ENCODE data around the gene ACVR2B. TPM values are rescaled to one million over a fixed set of nuclear protein-coding genes. Genes with fewer than 3 reads are reported as not detected.
A peak's percentile ranks its signal among the peaks of the same experiment; 100 is the strongest.

The ACVR2B gene
- polyA plus RNA-seq, 3 donors from 2014 or later, result 0.02 to 0.39 (median 0.04) TPM

GRCh38 chr3:38511546-38511945 lies 57.9 kb downstream of the ACVR2B start:
- Mint-ChIP-seq H3K4me1 (no peaks in the 10 kb centered on the region), H3K9me3 (no peaks in the 10 kb centered on the region), H3K36me3 (peaks cover 32 to 41% (median 34%) of the 10 kb centered on the region in 3 donors), H3K27ac (no peak overlapping the region), H3K4me3 (no peak overlapping the region), H3K27me3 (ENCODE audit: low read depth in 3 of 3) (no peaks in the 10 kb centered on the region)
- DNase-seq, result no peak

GRCh38 chr3:38515367-38515766 lies 61.7 kb downstream of the ACVR2B start:
- no peak for DNase-seq
- H3K27ac Mint-ChIP-seq, result no peak overlapping the region
- H3K9me3 Mint-ChIP-seq, result no peaks in the 10 kb centered on the region
- H3K36me3 Mint-ChIP-seq, result peaks cover 23 to 27% (median 25%) of the 10 kb centered on the region in 3 donors
- H3K27me3 Mint-ChIP-seq (ENCODE audit: low read depth in 3 of 3), result no peaks in the 10 kb centered on the region
- no peak overlapping the region for H3K4me3 Mint-ChIP-seq
- peaks cover 16 to 20% of the 10 kb centered on the region in 2 donors for H3K4me1 Mint-ChIP-seq

- Mint-ChIP-seq H3K27ac (no peak overlapping the region), H3K4me3 (no peak overlapping the region), H3K4me1 (peaks cover 18 to 29% of the 10 kb centered on the region in 2 donors), H3K36me3 (peaks cover 18 to 25% (median 25%) of the 10 kb centered on the region in 3 donors), H3K9me3 (no peaks in the 10 kb centered on the region), H3K27me3 (ENCODE audit: low read depth in 3 of 3) (no peaks in the 10 kb centered on the region)
- DNase-seq, result no peak
Measured at GRCh38 chr3:38516669-38517068, 63.0 kb downstream of the ACVR2B start.

- Mint-ChIP-seq H3K36me3 (peaks cover 13 to 36% (median 17%) of the 10 kb centered on the region in 3 donors), H3K27me3 (ENCODE audit: low read depth in 3 of 3) (no peaks in the 10 kb centered on the region), H3K27ac (peak overlapping the region in 5 of 6 donors; percentile 27 to 87 (median 53)), H3K9me3 (no peaks in the 10 kb centered on the region), H3K4me3 (no peak overlapping the region), H3K4me1 (peaks cover 18 to 30% of the 10 kb centered on the region in 2 donors)
- DNase-seq, result no peak
Measured at GRCh38 chr3:38519000-38519399, 65.3 kb downstream of the ACVR2B start.

GRCh38 chr3:38519651-38520050 lies 66.0 kb downstream of the ACVR2B start:
- Mint-ChIP-seq H3K4me3 (peak overlapping the region; percentile 6 to 59 (median 47)), H3K9me3 (no peaks in the 10 kb centered on the region), H3K27me3 (ENCODE audit: low read depth in 3 of 3) (no peaks in the 10 kb centered on the region), H3K4me1 (peaks cover 18 to 30% of the 10 kb centered on the region in 2 donors), H3K27ac (peak overlapping the region; percentile 54 to 87 (median 76)), H3K36me3 (peaks cover 15 to 37% (median 18%) of the 10 kb centered on the region in 3 donors)
- DNase-seq, result peak in 2 of 3 donors; percentile 5 to 10

GRCh38 chr3:38521391-38521987 lies 67.8 kb downstream of the ACVR2B start:
- Mint-ChIP-seq H3K27ac (no peak overlapping the region), H3K4me3 (no peak overlapping the region), H3K9me3 (no peaks in the 10 kb centered on the region), H3K27me3 (ENCODE audit: low read depth in 3 of 3) (no peaks in the 10 kb centered on the region), H3K36me3 (peaks cover 15 to 49% (median 19%) of the 10 kb centered on the region in 3 donors), H3K4me1 (peaks cover 18 to 30% of the 10 kb centered on the region in 2 donors)
- peak; percentile 41 to 48 (median 46) for DNase-seq

- peaks cover 12 to 49% (median 18%) of the 10 kb centered on the region in 3 donors for H3K36me3 Mint-ChIP-seq
- peaks cover 18 to 30% of the 10 kb centered on the region in 2 donors for H3K4me1 Mint-ChIP-seq
- no peak overlapping the region for H3K27ac Mint-ChIP-seq
- DNase-seq, result no peak
- no peak overlapping the region for H3K4me3 Mint-ChIP-seq
- H3K9me3 Mint-ChIP-seq, result no peaks in the 10 kb centered on the region
- no peaks in the 10 kb centered on the region for H3K27me3 Mint-ChIP-seq (ENCODE audit: low read depth in 3 of 3)
Measured at GRCh38 chr3:38522002-38522401, 68.3 kb downstream of the ACVR2B start.

- Mint-ChIP-seq H3K9me3 (no peaks in the 10 kb centered on the region), H3K27me3 (ENCODE audit: low read depth in 3 of 3) (no peaks in the 10 kb centered on the region), H3K4me1 (peaks cover 13 to 22% of the 10 kb centered on the region in 2 donors), H3K36me3 (peaks cover 17 to 49% (median 23%) of the 10 kb centered on the region in 3 donors), H3K27ac (no peak overlapping the region), H3K4me3 (no peak overlapping the region)
- no peak for DNase-seq
Measured at GRCh38 chr3:38524141-38524739, 70.5 kb downstream of the ACVR2B start.

GRCh38 chr3:38526792-38527191 lies 73.1 kb downstream of the ACVR2B start:
- Mint-ChIP-seq H3K4me3 (no peak overlapping the region), H3K27me3 (ENCODE audit: low read depth in 3 of 3) (no peaks in the 10 kb centered on the region), H3K9me3 (no peaks in the 10 kb centered on the region), H3K36me3 (peaks cover 21 to 56% (median 23%) of the 10 kb centered on the region in 3 donors), H3K4me1 (no peaks in the 10 kb centered on the region), H3K27ac (peak overlapping the region in 1 of 6 donors; percentile 2)
- DNase-seq, result no peak

GRCh38 chr3:38528457-38528856 lies 74.8 kb downstream of the ACVR2B start:
- DNase-seq, result no peak
- Mint-ChIP-seq H3K9me3 (no peaks in the 10 kb centered on the region), H3K4me3 (no peak overlapping the region), H3K36me3 (peaks cover 21 to 43% (median 23%) of the 10 kb centered on the region in 3 donors), H3K27ac (no peak overlapping the region), H3K27me3 (ENCODE audit: low read depth in 3 of 3) (no peaks in the 10 kb centered on the region), H3K4me1 (no peaks in the 10 kb centered on the region)

- Mint-ChIP-seq H3K27me3 (ENCODE audit: low read depth in 3 of 3) (no peaks in the 10 kb centered on the region), H3K36me3 (peaks cover 6 to 22% (median 17%) of the 10 kb centered on the region in 3 donors), H3K4me1 (no peaks in the 10 kb centered on the region), H3K4me3 (no peak overlapping the region), H3K9me3 (no peaks in the 10 kb centered on the region), H3K27ac (no peak overlapping the region)
- DNase-seq, result no peak
Measured at GRCh38 chr3:38532529-38532928, 78.8 kb downstream of the ACVR2B start.

- no peaks in the 10 kb centered on the region for H3K27me3 Mint-ChIP-seq (ENCODE audit: low read depth in 3 of 3)
- H3K27ac Mint-ChIP-seq, result no peak overlapping the region
- H3K4me1 Mint-ChIP-seq, result no peaks in the 10 kb centered on the region
- no peaks in the 10 kb centered on the region for H3K9me3 Mint-ChIP-seq
- no peak for DNase-seq
- no peak overlapping the region for H3K4me3 Mint-ChIP-seq
- peaks cover 3 to 22% (median 18%) of the 10 kb centered on the region in 3 donors for H3K36me3 Mint-ChIP-seq
Measured at GRCh38 chr3:38533285-38533976, 79.7 kb downstream of the ACVR2B start.

- no peak overlapping the region for H3K4me3 Mint-ChIP-seq
- no peak overlapping the region for H3K27ac Mint-ChIP-seq
- H3K4me1 Mint-ChIP-seq, result no peaks in the 10 kb centered on the region
- H3K9me3 Mint-ChIP-seq, result no peaks in the 10 kb centered on the region
- no peak for DNase-seq
- peaks cover 3 to 22% (median 18%) of the 10 kb centered on the region in 3 donors for H3K36me3 Mint-ChIP-seq
- no peaks in the 10 kb centered on the region for H3K27me3 Mint-ChIP-seq (ENCODE audit: low read depth in 3 of 3)
Measured at GRCh38 chr3:38534180-38534579, 80.5 kb downstream of the ACVR2B start.

GRCh38 chr3:38534604-38535003 lies 80.9 kb downstream of the ACVR2B start:
- H3K4me3 Mint-ChIP-seq, result no peak overlapping the region
- H3K4me1 Mint-ChIP-seq, result no peaks in the 10 kb centered on the region
- H3K27ac Mint-ChIP-seq, result no peak overlapping the region
- H3K27me3 Mint-ChIP-seq (ENCODE audit: low read depth in 3 of 3), result no peaks in the 10 kb centered on the region
- H3K9me3 Mint-ChIP-seq, result no peaks in the 10 kb centered on the region
- H3K36me3 Mint-ChIP-seq, result peaks cover 3 to 22% (median 16%) of the 10 kb centered on the region in 3 donors
- DNase-seq, result no peak

Data from immature natural killer cell (primary cell).